ENCODE measurements around the gene EMP2.

EMP2 gene

DNA sequence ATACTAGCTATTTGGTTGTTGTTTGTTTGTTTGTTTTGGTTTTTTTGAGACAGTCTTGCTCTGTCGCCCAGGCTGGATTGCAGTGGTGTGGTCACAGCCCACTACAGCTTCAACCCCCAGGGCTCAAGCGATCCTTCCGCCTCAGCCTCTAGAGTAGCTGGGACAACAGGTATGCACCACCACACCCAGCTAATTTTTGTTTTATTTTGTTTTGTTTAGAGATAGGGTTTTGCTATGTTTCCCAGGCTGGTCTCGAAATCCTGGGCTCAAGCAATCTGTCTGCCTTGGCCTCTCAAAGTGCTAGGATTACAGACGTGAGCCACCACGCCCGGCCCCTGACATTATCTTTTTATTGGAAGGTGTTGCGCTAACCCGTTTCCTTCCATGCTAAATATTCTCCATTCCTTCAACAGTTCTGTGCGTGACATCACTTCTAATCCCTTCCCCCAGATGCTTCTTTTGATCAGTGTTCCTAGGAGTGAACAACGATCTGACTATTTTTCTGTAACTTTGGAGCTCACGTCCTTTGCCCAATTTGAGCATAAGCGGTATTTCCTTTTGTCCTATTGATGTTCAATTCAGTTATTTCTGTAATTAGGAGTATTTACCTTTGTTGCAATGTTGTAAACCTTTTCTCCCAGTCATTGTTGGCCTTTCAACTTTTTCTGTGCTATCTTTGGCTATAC, 30.2 kb upstream of the EMP2 start:
- no peak for DNase-seq (ENCODE audit: low read depth)

GRCh38 chr16:10609402-10609774, 29.0 kb upstream of the EMP2 start:
- peak; percentile 55 for DNase-seq (ENCODE audit: low read depth)

DNA sequence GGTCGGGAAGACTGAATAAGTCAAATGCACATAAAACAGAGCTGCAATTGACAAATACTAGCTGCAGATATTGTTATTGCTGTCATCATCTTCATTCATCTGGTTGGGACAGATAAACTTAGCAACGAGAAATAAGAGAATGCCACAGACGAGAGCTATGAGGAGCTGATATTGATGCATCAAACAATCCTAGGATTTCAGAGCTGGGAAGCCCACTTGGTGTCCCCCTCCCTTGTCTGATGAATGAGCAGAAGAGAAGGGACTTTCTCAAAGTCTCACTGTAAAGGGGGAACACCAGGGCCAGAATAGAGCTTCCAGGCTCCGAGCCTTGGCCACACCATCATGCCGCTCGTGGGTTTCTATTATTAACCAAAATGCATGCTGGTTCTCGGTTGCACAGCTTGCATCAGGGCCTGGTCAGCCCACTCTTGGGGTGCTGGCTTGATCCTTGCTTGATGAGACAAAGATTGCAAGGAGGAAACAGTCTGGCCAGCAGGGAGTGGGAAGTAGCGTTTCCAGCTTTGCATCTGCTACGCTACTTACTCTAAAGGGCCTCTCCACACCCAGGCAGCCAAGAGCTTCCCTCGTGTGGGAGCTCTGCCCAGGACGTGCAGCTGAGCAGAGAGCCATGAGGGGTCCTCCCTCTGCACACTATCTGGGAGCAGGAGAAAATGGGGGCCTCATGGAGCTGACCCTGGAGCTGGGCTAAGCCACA, 28.4 kb upstream of the EMP2 start:
- DNase-seq (ENCODE audit: low read depth): peak; percentile 27

- DNase-seq (ENCODE audit: low read depth): no peak
Measured at GRCh38 chr16:10607157-10607556, 26.8 kb upstream of the EMP2 start.

GRCh38 chr16:10606607-10607006, 26.2 kb upstream of the EMP2 start:
- no peak for DNase-seq (ENCODE audit: low read depth)

- DNase-seq (ENCODE audit: low read depth): no peak
Measured at GRCh38 chr16:10605636-10606035, 25.2 kb upstream of the EMP2 start.

DNA sequence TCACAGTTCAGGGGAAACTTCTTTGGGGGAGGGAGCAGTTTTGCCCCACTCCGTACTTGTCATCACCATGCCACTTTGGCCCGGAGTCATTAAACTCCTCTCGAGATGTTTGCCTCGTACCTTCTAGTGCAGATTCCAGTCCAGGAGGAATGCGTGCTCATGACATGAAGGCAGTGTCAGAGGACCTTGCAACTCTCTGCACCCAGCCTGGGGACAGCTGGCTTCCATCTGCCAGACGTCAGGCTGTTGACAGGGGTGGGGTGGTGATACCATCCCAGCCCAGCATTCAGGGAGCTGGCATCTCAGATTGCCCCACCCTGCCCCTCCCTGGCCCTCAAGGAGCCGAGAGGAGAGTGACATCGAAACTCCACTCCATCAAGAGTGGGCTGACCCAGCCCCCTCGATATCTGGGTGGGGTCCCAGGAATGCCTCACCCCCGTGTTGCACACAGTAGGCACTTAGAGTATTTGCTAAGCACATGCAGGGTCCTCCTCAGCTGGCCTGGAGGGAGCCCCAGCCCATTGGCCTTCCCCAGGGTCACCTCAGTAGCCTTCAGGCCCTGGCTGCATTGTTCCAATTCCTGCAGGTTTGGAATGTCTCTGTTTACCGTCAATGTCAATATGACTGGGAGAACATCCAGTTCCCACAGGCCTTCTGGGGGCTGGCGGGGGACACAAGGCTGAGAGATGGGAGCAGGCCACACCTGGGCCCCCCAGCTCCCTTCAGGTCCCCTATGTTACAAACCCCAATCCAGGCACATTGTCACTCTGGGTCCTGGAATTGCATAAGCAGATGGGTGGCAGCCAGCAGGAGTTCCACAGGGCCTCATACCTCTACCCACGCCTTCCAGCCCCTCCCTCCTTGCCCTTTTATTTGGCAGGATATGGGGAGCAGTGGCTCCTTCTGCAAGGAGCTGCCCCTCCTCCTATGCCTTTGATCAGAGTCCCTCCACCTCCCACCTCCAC, 21.3 kb upstream of the EMP2 start:
- no peak for DNase-seq (ENCODE audit: low read depth)

DNA sequence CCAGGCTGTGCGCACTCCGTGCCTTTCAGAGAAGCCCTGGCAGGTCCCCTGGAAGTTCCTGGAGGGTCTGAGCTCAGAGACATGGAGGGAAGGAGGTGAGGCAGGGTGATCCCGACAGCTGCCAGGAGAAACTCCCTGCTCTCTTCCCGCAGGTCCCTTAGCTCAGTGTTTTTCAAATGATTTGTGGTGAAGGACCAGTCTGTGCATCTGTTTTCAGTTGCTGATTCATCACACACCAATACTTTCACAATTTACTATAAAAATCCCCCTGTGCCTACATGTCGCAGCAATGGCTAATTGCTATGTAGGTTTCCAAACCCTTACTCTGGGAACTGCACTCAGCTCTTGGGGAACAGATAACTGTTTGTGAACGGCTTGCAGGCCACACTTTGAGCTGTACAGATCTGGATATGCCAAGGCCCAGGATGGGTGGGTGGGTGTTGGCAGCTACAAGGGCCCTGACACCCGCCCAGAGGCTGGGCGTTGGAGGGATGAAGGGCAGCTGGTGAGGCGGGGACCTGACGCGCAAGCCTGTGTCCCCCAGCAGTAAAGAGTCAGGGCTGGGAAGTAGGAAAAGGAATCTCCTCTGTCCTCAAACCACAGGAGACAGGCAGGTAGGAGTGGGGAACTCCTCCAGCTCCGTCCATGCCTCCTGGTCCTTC, 20.5 kb upstream of the EMP2 start:
- no peak for DNase-seq (ENCODE audit: low read depth)

- no peak for DNase-seq (ENCODE audit: low read depth)
Measured at GRCh38 chr16:10599626-10600025, 19.2 kb upstream of the EMP2 start.

DNA sequence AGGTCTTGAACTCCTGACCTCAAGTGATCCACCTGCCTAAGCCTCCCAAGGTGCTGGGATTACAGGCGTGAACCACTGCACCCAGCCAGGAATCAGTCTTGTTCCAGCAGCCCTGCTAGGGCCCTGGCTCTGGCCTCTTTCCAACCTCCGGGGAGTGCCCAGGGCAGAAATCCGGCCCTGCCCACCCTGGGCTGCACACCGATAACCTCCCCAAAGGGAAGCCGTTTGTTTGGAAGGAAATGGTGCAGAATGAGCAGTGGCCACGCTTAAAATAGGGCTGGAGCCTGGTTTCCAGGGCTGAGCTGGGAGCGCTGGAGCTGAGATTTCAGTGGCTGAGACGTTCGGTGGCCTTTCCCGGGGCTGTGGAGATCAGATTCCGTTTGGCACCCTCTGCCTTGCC, 17.8 kb upstream of the EMP2 start:
- DNase-seq (ENCODE audit: low read depth): no peak

DNA sequence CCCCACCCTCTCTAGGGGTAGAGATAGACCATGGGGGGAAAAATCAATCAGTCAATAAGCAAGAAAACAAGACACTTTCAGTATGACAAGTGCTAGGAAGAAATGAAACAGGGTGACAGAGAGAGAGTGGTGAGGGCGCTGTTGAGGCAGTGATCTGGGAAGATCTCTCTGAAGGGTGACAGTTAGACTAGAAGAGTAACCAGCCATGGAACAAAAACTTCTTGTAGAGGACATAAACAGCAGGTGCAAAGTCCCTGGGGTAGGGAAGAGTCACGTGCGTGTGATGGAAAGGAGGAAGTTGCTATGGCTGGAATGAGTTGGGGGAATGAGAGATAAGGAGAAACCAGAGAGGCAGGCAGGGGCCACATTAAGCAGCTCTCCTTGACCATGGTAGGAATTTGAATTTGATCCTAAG, 16.8 kb upstream of the EMP2 start:
- no peak for DNase-seq (ENCODE audit: low read depth)

DNA sequence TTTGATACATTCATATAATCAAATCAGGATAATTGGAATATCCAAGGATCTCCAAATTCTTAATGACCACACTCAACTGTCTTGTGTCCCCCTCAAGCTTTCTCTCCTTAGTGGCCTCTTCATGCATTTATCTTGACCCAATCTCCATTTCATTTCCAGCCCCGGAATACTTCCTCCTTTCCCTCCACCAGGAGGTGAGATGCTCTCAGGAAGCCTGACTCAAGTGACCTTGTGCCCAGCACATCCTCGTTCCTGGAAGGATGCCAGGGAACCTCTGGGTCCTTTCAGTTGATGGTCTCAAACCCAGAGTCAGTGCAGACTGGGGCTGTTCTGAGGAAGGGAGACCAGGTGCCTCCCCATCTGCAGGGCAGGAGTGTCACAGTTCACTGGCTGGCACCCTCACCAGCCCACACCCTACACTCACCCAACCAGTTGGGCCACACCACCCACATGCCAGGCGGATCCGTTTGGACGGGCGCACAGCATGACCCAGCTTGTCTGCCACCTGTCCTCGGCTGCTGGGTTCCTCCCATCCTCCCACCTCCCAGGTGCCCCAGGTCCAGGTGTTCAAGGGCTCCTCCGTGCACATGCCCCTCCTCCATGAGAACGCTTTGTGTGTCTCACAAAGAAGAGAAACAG, 14.0 kb upstream of the EMP2 start:
- no peak for DNase-seq (ENCODE audit: low read depth)

GRCh38 chr16:10592611-10593010, 12.2 kb upstream of the EMP2 start:
- DNase-seq (ENCODE audit: low read depth): no peak

DNA sequence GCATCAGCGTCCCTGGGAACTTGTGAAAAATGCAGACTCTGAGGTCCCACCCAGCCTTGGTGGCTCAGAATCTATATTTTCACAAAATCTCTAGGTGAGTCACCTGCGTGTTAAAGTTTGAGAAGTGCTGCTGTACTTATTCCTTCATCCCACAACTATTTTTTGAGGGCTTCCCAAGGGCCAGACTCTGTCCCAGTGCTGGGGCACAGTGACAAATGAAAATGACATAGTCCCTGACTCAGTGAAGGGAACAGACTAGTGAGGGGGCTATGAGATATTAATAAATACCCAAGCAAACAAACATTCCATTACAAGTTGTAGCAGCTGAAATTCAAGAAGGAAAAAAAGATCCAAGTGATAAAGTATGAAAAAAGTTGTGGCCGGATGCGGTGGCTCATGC, 9.9 kb upstream of the EMP2 start:
- DNase-seq (ENCODE audit: low read depth): no peak

GRCh38 chr16:10589109-10589508, 8.7 kb upstream of the EMP2 start:
- no peak for DNase-seq (ENCODE audit: low read depth)

DNA sequence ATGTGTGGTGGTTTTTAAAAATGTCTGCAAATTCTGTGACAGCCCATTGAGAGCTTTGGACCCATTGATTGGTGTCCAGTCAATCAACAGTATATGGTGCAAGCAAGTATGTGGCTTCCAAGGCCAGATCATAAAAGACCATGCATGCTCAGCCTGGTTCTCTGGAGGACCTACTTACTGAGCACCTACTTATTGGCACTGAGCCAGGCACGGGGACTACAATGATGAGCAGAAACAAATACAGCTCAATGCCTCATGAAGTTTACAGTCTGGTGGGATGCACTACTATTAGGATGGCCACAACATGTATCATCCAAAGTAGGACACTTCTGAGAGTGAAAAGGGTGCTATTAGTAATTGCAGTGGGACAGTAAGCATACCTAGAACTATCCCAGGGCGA, 7.2 kb upstream of the EMP2 start:
- DNase-seq (ENCODE audit: low read depth): no peak

GRCh38 chr16:10584981-10585438, 4.6 kb upstream of the EMP2 start:
- DNase-seq (ENCODE audit: low read depth): peak; percentile 62

DNA sequence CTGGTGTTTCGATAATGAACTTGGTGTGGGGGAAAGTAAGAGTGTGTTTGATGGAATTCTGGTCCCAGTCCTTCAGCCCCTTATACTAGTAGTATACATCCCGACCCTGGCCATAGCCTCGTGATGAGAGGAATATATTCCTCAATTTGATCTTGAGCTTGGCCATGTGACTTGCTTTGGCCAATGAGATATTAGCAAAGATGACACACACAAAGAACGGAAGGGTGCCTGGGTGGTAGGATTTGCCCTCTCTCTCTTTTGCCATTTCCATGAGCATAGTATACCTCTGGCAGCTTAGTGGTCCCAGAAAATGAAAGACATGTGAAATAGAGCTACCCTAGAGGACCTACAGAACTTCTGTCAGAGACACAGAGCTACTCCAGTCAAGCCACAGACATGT, 2.9 kb upstream of the EMP2 start:
- no peak for DNase-seq (ENCODE audit: low read depth)

DNA sequence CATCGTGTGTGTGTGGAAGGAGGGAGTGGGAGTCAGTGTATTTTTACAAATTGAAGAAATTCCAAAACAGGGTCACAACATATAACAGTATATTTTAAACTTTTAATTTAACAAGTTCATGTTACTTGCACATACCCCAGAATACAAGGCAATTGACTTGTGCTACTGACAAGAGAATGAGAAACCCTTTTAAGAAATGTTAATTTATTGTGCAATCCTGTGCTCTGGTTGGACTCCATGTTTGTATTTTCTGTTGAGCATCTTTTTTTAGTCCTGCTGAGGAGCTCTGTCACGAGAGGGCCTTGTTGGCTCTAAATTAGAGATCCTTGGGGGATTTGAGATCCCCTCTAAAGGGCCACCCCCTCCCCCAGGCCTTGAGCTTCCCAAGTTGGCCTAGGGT, 1.1 kb upstream of the EMP2 start:
- peak; percentile 47 for DNase-seq (ENCODE audit: low read depth)

- DNase-seq (ENCODE audit: low read depth): no peak
Measured at GRCh38 chr16:10580883-10581247, 467 bp upstream of the EMP2 start.

GRCh38 chr16:10579575-10579964, 828 bp downstream of the EMP2 start:
- DNase-seq (ENCODE audit: low read depth): no peak
